GM19035 (cell line): Measurements from ENCODE around the gene CGB8.
"Not testable (repeated sequence)": the region's sequence is repeated elsewhere in the genome, so short reads cannot be mapped to it uniquely, and the experiment has no call there.

ENCODE experiments used
- ATAC-seq: cut with Tn5 transposase; IDR thresholded peaks from one replicate; pipeline ENCODE4 v1.9.1; 2021; ENCODE audit not compliant: unreplicated experiment

The CGB8 gene

GRCh38 chr19:49065905-49066512 is 17.1 kb upstream of the CGB8 start:
- ATAC-seq = no peak

DNA sequence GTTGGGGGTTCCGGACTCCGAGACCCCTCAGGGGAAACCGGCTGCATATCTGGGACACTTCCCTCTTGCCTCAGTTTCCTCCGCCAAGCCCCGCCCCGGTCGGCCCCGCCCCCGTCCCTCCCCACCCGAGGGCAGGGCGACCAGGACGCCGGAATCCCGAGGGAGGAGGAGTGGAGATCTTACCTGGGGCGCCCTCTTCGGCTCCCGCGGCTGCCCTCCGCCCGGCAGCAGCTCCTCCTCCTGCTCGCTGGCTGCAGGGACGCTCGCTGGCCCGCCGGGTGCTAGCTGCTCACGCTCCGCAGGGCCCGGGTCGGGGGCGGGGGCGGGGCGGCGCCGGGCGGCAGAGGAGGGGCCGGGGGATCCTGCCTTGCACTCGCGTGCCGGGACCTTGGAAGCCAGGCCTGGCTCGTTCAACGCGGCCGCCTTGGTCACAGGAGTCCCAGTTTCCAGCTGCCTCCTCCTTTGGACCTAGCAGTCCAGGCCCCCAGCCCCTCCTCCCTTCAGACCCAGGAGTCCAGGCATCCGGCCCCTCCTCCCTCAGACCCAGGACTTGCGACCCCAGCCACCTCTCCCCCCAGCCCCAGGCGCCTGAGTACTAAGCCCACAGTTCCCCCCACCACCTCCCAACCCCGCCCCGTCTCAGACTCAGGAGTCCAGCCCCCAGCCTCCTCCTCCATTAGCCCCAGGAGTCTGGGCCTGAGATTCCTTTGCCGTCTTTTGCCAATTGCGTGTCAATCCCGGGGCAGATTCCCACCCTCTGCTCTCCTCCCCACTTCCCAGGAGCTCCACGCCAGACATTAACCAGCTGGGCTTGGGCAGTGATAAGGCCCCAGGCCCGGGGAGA is 16.1 kb upstream of the CGB8 start, which contains the start of gene NTF4:
NTF4 (minus strand) TSS at position 51 of the 844 bp plus-strand sequence. CDS start 2,821 bp downstream, outside the sequence.
- ATAC-seq = no peak

GRCh38 chr19:49064029-49064629 is 15.2 kb upstream of the CGB8 start:
- no peak for ATAC-seq

GRCh38 chr19:49061445-49061844 is 12.5 kb upstream of the CGB8 start:
- ATAC-seq = no peak

- no peak for ATAC-seq
Measured at GRCh38 chr19:49061000-49061399, 12.1 kb upstream of the CGB8 start.

GRCh38 chr19:49059053-49059452 is 10.1 kb upstream of the CGB8 start:
- no peak for ATAC-seq

GRCh38 chr19:49058562-49058961 is 9.7 kb upstream of the CGB8 start:
- no peak for ATAC-seq

DNA sequence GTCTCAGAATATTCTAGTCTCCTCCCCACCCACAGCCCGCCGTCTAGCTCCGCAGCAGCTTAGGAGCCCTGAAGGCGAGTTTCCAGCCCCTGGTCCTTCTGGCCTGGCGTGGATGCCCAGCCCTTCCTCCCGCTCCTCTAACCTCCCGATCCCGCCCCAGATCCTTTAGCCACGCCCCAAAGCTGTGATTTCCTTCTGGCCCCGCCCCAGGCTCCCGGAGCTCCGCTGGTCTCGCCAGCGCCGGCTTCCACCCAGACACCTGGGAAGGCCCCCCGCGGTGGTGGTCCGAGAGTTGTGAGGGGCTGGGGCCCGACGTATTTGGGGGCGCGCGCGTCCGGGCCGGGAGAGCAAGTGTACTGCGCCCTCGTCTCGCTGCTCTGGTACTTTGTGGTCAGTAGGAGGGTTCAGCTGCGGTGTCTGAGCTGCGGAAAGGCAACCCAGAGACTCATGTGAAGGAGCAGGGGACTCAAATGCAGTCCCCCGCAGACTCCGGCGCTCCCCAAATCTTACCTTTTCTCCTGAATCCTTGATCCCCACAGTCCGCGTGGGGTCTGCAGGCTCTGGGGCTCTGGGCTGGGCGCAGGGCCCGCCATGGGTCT is 8.8 kb upstream of the CGB8 start, which contains the start of gene CGB7:
CGB7 (minus strand) TSS at position 114 of the 599 bp plus-strand sequence. CDS start 2,374 bp downstream, outside the sequence.
- ATAC-seq = no peak

GRCh38 chr19:49056902-49057596 is 8.1 kb upstream of the CGB8 start:
- ATAC-seq = not testable (repeated sequence)

DNA sequence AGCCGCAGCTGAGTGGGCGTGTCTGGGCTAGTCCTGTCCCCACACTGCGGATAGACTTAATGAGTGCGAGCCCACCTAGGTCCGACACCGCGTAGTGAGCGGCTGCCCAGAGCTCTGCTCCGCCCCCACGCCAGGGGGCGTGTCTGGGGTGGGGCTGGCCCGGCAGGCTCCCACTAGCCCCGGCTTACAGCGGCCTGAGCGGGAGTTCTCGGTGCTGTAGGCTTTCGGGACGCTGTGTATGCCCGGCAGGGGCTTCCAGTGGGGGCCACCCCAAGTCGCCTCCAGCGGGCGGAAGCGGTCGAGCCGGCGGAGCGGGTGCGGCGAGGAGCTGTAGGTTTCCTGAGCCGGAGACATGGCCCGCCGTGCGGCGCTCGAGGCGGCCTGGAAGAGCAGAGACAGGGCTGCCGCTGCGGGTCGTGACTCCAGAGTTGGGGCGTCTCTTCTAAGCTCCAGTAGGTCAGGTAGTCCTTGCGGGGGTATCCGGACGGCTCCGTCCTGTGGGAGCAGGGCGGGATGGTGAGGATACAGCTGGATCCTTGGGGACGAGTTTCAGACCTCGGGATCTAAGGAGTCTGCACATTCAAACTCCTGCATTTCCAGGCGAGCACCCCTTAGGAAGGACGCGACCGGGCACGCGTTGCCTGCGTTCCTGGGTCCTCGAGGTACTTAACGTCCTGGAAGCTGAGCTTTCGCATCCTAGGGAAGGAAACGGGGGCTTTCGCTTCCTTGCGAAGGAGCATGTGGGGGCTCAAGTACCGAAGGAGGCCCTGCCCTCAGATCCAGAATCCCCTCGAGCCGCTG is 7.4 kb upstream of the CGB8 start:
- ATAC-seq = no peak

- ATAC-seq = not testable (repeated sequence)
Measured at GRCh38 chr19:49050376-49051033, 1.6 kb upstream of the CGB8 start.

GRCh38 chr19:49049834-49050233 is 923 bp upstream of the CGB8 start:
- ATAC-seq = not testable (repeated sequence)

- not testable (repeated sequence) for ATAC-seq
Measured at GRCh38 chr19:49043548-49043947, 5.4 kb downstream of the CGB8 start, which contains the start of gene CGB5. Gene CGB5 (plus strand): TSS chr19:49043848. CDS start chr19:49044210, 362 bp downstream.

GRCh38 chr19:49042666-49043065 is 6.2 kb downstream of the CGB8 start:
- not testable (repeated sequence) for ATAC-seq

- ATAC-seq = no peak
Measured at GRCh38 chr19:49042177-49042576, 6.7 kb downstream of the CGB8 start.

- not testable (repeated sequence) for ATAC-seq
Measured at GRCh38 chr19:49039736-49040135, 9.2 kb downstream of the CGB8 start.

DNA sequence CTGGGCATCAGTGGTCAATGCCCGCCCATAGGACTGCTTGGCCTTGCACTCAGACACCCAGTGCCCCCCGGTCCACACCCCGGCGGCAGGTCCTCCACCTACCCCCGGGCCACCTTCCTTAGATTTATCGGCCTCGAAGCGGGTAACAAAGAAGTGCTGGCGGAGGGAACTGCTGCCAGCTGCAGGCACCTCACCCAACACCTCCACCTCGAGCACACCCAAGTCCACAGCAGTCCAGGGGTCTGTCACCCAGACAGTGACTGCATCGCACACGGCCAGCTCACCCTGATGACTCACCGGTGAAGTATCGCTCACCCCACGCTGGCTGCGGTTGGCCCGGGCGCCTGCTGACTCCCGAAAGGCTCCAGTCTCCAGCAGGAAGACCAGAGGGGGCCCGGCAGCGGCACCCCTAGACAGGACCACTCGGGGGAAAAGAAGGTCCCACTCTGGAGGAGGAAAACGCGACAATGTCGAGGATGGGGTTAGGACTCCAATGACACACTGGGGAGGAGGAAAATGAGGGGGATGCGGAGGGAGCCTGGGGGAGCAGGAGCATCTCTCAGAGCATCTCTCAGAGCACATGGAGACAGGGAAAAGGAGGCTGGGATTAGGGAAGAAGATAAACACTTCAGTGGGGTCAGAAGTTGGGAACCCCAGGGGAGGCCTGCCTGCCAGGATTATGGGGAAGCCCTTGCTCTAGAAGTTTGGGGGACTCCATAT is 10.2 kb downstream of the CGB8 start:
- not testable (repeated sequence) for ATAC-seq

GRCh38 chr19:49038111-49038510 is 10.8 kb downstream of the CGB8 start:
- not testable (repeated sequence) for ATAC-seq

DNA sequence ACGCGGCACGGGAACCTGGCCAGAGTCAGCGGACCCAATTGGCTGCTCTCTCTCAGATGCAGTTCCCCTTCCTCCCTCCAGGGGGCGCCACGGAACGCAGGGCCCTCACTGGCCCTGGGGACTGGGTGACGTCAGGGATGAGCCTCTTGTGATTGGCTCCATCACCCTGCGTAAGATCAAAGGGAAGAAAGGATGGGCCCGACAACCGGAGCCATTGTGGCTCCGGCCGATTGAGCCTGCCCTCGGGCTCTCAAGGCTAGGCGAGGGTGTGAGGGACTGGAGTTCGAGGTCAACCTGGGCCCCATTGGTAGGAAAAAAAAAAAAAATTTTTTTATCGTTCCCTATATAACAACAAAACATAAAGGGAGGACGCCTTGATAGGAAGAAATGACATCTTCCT is 12.1 kb downstream of the CGB8 start, which contains the start of gene CGB1:
CGB1 (minus strand) TSS at position 81 of the 400 bp plus-strand sequence. CDS start 184 bp downstream, outside the sequence.
- not testable (repeated sequence) for ATAC-seq
